B cell (primary cell): Measurements from ENCODE around the gene OTOA. TPM values are rescaled to one million over a fixed set of nuclear protein-coding genes. Genes with fewer than 3 reads are reported as not detected.

ENCODE experiments used
- ATAC-seq: fragments of 200-7000 bp; cut with Tn5 transposase; one replicate; pipeline ENCODE4 v1.10.0; 2021; ENCODE audit warnings: low read depth, mild to moderate bottlenecking, moderate number of reproducible peaks, moderate library complexity
- CTCF ChIA-PET: fragments of 350-600 bp; sonication (Branson Sonifier 250); formaldehyde crosslinking; loops from one replicate; lab custom pipeline; 2021; ENCODE audit warnings: antibody characterized with exemption, inconsistent platforms; lab: Charles Lee
- POLR2A ChIA-PET: fragments of 350-600 bp; sonication (Branson Sonifier 250); formaldehyde crosslinking; loops from one replicate; lab custom pipeline; 2021; ENCODE audit warnings: antibody characterized with exemption; lab: Charles Lee
- DNase-seq: peaks from one replicate; pipeline ENCODE4 v3.0.0; 2013
- H2AFZ ChIP-seq: 2 replicates; pipeline ENCODE4 v1.6.1; 2012; ENCODE audit warnings: mild to moderate bottlenecking, low read depth, low read length; ENCODE audit not compliant: insufficient read depth, poor library complexity, severe bottlenecking
- H3K27ac ChIP-seq, 2 donors: 1 replicate in 1 of 2; 2 replicates in 1 of 2; pipeline ENCODE4 v1.5.1; 2012 to 2013; ENCODE audit warnings: low read length in 2 of 2, mild to moderate bottlenecking in 2 of 2, moderate library complexity in 1 of 2
- H3K27me3 ChIP-seq, 4 experiments: fragments of 200-600 bp in 1 of 4; sonication (generic) in 1 of 4; replicated peaks in 1 of 4; 1 replicate in 2 of 4; 2 replicates in 2 of 4; pipeline versions ENCODE4 v1.6.1 to v1.7.0; 2013 to 2016; ENCODE audit warnings: low read length in 3 of 4, mild to moderate bottlenecking in 2 of 4, mixed read lengths in 1 of 4, moderate library complexity in 1 of 4; ENCODE audit not compliant: insufficient read depth in 4 of 4, control insufficient read depth in 3 of 4; ENCODE audit errors: control extremely low read depth in 1 of 4
- H3K36me3 ChIP-seq, 2 experiments: replicated peaks in 1 of 2; 1 replicate in 1 of 2; 2 replicates in 1 of 2; pipeline versions ENCODE4 v1.6.1 to v1.7.1; 2013; ENCODE audit warnings: low read length in 1 of 2; ENCODE audit not compliant: insufficient read depth in 2 of 2, control insufficient read depth in 1 of 2; ENCODE audit errors: control extremely low read depth in 1 of 2, extremely low read depth in 1 of 2
- H3K4me1 ChIP-seq, 2 donors: fragments of 200-600 bp in 1 of 2; sonication (generic) in 1 of 2; 1 replicate in 1 of 2; 2 replicates in 1 of 2; pipeline versions ENCODE4 v1.5.1 to v1.6.1; 2013 to 2017; ENCODE audit warnings: low read length in 2 of 2; ENCODE audit not compliant: control insufficient read depth in 2 of 2, insufficient read depth in 2 of 2
- H3K4me2 ChIP-seq: replicated peaks from 2 replicates; pipeline ENCODE3; 2012; ENCODE audit warnings: mild to moderate bottlenecking, low read depth, low read length; ENCODE audit not compliant: poor library complexity, severe bottlenecking
- H3K4me3 ChIP-seq, 5 experiments: fragments of 200-600 bp in 1 of 5; sonication (generic) in 1 of 5; 1 replicate in 3 of 5; 2 replicates in 2 of 5; pipeline versions ENCODE4 v1.5.1 to v1.7.0; 2011 to 2016; ENCODE audit warnings: low read length in 4 of 5, mild to moderate bottlenecking in 4 of 5, low read depth in 2 of 5, control low read depth in 1 of 5, moderate library complexity in 1 of 5; ENCODE audit not compliant: insufficient read depth in 1 of 5; ENCODE audit errors: control extremely low read depth in 1 of 5, extremely low read depth in 1 of 5
- H3K79me2 ChIP-seq: fragments of 200-600 bp; sonication (generic); one replicate; pipeline ENCODE4 v1.6.0; 2016; ENCODE audit warnings: low read length; ENCODE audit not compliant: control insufficient read depth, insufficient read depth
- H3K9ac ChIP-seq: fragments of 200-600 bp; sonication (generic); 2 replicates; pipeline ENCODE4 v1.6.1; 2017; ENCODE audit warnings: mild to moderate bottlenecking, low read length, moderate library complexity
- H3K9me3 ChIP-seq, 3 donors: one replicate each; pipeline versions ENCODE4 v1.6.1 to v1.7.1; 2013; ENCODE audit warnings: low read length in 2 of 3; ENCODE audit not compliant: control insufficient read depth in 2 of 3, insufficient read depth in 1 of 3; ENCODE audit errors: control extremely low read depth in 1 of 3
- H4K20me1 ChIP-seq: 2 replicates; pipeline ENCODE4 v1.6.0; 2012; ENCODE audit warnings: mild to moderate bottlenecking, low read length; ENCODE audit not compliant: insufficient read depth, control insufficient read depth, poor library complexity, severe bottlenecking
- H3K27ac Mint-ChIP-seq: one replicate; pipeline ENCODE4 v1.8.0; 2021; ENCODE audit warnings: mixed read lengths
- H3K27me3 Mint-ChIP-seq: one replicate; pipeline ENCODE4 v1.8.0; 2021; ENCODE audit warnings: mixed read lengths
- H3K4me1 Mint-ChIP-seq: one replicate; pipeline ENCODE4 v1.8.0; 2021; ENCODE audit warnings: mixed read lengths
- H3K4me3 Mint-ChIP-seq: one replicate; pipeline ENCODE4 v1.8.0; 2021; ENCODE audit warnings: mixed read lengths
- H3K9me3 Mint-ChIP-seq: one replicate; pipeline ENCODE4 v1.8.0; 2022; ENCODE audit warnings: mixed read lengths; ENCODE audit not compliant: insufficient read depth
- EZH2 ChIP-seq: IDR thresholded peaks from 2 replicates; pipeline ENCODE4 v1.6.1; 2012; ENCODE audit warnings: borderline replicate concordance, low read depth, mild to moderate bottlenecking, moderate library complexity, low read length; ENCODE audit not compliant: insufficient read depth, poor library complexity, severe bottlenecking
- WGBS: methylation state at CpG from one replicate; pipeline ENCODE4 v1.1.5; 2013; ENCODE audit warnings: missing lambda C conversion rate; ENCODE audit not compliant: insufficient coverage; 5-methylcytosine and 5-hydroxymethylcytosine counted together
- intact Hi-C: fragments of 100-400 bp; cut with micrococcal nuclease; formaldehyde crosslinking; loops from one replicate; pipeline ENCODE4 v1.10.0; 2022
- polyA plus RNA-seq: library from polyadenylated mRNA; depleted of rRNA; stranded (reverse); fragments of >200 nt; gene quantifications from 2 replicates; pipeline ENCODE4 v1.2.3, GENCODE V29; 2012
- total RNA-seq, 2 donors: library from RNA; stranded (reverse); fragments of 120-200 nt in 1 of 2; gene quantifications; 1 replicate in 1 of 2; 2 replicates in 1 of 2; pipeline versions ENCODE4 v1.2.3 to v1.2.4, GENCODE V29; 2013 to 2022
- TF ChIP-seq, protein P1 (sequence below): fragments of 200-600 bp; IDR thresholded peaks from one replicate; pipeline ENCODE4 v1.8.0; 2022; ENCODE audit warnings: antibody characterized with exemption, mild to moderate bottlenecking

OTOA gene
- total and polyA plus RNA-seq, 2 donors (not counting 1 experiment from before 2014, with no cell fraction given), result 0.39 TPM; not detected in 1

DNA sequence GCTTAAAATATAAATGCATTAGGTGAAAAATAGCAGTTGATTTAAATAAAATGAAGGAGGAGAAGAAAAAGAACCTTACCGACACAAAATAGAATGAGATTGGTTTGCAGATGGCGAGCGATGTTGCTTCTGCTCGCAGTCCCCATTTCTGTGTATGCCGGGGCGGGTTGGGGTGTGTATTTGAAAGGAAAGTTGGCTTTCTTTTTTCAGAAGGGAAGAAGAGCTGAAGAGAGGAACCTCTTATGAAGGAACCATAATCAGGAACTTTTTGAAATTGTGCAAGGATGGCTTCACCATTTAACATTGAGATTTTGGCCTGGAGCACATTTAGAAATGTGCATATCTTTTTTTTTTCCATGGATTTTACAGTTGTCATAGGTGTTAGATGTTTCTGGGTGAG lies 11.3 kb upstream of the OTOA start, which contains the start of gene IGSF6:
IGSF6 (minus strand) TSS at position 156 of the 400 bp plus-strand sequence; CDS start at position 146, 10 bp downstream.
- ChIA-PET POLR2A (no interaction called here), CTCF (interaction anchor here (1.6 kb wide), 1 partner anchor 58 kb away, joined by 3 read pairs; no protein-coding TSS in a partner anchor)
- Histone ChIP-seq H3K4me3 (peak within 1 kb of the TSS in 1 of 5 experiments; percentile 75), H3K9ac (no peak within 1 kb of the TSS), H3K27me3 (no peaks in the 10 kb centered on the region), H3K79me2 (peaks cover 22% of the 10 kb centered on the region), H2AFZ (no peak within 1 kb of the TSS), H3K4me1 (peaks cover 69 to 74% of the 10 kb centered on the region in 2 donors), H3K9me3 (no peaks in the 10 kb centered on the region), H3K36me3 (peaks cover 0 to 5% of the 10 kb centered on the region in 2 experiments), H3K27ac (no peak within 1 kb of the TSS), H4K20me1 (no peaks in the 10 kb centered on the region), H3K4me2 (no peak within 1 kb of the TSS)
- TF ChIP-seq, protein P1, sequence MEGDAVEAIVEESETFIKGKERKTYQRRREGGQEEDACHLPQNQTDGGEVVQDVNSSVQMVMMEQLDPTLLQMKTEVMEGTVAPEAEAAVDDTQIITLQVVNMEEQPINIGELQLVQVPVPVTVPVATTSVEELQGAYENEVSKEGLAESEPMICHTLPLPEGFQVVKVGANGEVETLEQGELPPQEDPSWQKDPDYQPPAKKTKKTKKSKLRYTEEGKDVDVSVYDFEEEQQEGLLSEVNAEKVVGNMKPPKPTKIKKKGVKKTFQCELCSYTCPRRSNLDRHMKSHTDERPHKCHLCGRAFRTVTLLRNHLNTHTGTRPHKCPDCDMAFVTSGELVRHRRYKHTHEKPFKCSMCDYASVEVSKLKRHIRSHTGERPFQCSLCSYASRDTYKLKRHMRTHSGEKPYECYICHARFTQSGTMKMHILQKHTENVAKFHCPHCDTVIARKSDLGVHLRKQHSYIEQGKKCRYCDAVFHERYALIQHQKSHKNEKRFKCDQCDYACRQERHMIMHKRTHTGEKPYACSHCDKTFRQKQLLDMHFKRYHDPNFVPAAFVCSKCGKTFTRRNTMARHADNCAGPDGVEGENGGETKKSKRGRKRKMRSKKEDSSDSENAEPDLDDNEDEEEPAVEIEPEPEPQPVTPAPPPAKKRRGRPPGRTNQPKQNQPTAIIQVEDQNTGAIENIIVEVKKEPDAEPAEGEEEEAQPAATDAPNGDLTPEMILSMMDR, result no peak
- TF ChIP-seq EZH2, result no peak
- no peaks in the 10 kb centered on the region for H3K27me3 Mint-ChIP-seq
- ATAC-seq, result no peak
- intact Hi-C loops, result no loop called here
- H3K4me1 Mint-ChIP-seq, result peaks cover 78% of the 10 kb centered on the region
- WGBS, result 99% methylated on average over 6 of the region's 6 CpGs
- no peaks in the 10 kb centered on the region for H3K9me3 Mint-ChIP-seq
- DNase-seq, result no peak
- H3K27ac Mint-ChIP-seq, result peak within 1 kb of the TSS; percentile 24
- H3K4me3 Mint-ChIP-seq, result no peak within 1 kb of the TSS

DNA sequence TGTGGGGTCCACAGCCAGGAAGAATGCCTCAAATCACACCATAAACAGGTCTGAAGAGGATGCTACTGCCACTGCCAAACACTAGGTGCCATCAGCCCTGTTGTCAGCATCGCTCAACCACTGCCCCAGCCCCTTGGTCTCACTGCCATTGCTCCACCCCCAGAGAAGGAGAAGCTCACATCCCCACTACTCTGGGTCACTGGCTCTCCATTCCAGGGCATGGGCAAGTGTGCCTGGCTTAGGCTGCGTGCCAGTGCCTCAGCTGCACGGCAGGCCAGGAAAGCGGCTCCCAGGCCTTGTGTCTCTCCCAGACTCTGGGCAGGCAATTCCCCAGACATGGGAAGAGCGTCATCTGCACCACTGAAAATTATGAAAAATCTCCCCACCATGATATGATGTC lies 10.2 kb upstream of the OTOA start:
- H3K4me3 Mint-ChIP-seq, result no peak overlapping the region
- POLR2A ChIA-PET, result no interaction called here

More for the DNA sequence above, 10.2 kb upstream of the OTOA start:
- 95% methylated on average over 4 of the region's 5 CpGs for WGBS
- no peak overlapping the region for H3K4me3 ChIP-seq
- peaks cover 22% of the 10 kb centered on the region for H3K79me2 ChIP-seq
- H2AFZ ChIP-seq, result no peak overlapping the region
- H3K4me2 ChIP-seq, result no peak overlapping the region
- CTCF ChIA-PET, result interaction anchor here (1.0 to 7.8 kb wide), 3 partner anchors 8 to 57 kb away, joined by 3 to 159 read pairs (median 3); no protein-coding TSS in a partner anchor
- H4K20me1 ChIP-seq, result no peaks in the 10 kb centered on the region
- H3K9ac ChIP-seq, result no peak overlapping the region
- peaks cover 0 to 5% of the 10 kb centered on the region in 2 experiments for H3K36me3 ChIP-seq
- intact Hi-C loops, result no loop called here
- H3K27ac ChIP-seq, result no peak overlapping the region
- TF ChIP-seq, protein P1, result no peak
- TF ChIP-seq EZH2, result no peak
- peaks cover 69 to 74% of the 10 kb centered on the region in 2 donors for H3K4me1 ChIP-seq
- peak overlapping the region; percentile 20 for H3K27ac Mint-ChIP-seq
- no peaks in the 10 kb centered on the region for H3K27me3 Mint-ChIP-seq
- DNase-seq, result no peak
- no peaks in the 10 kb centered on the region for H3K9me3 Mint-ChIP-seq
- no peaks in the 10 kb centered on the region for H3K27me3 ChIP-seq
- ATAC-seq, result no peak
- peaks cover 78% of the 10 kb centered on the region for H3K4me1 Mint-ChIP-seq
- H3K9me3 ChIP-seq, result peaks cover 0 to 2% (median 0%) of the 10 kb centered on the region in 3 donors
